ENCODE results near the gene EXTL2. TPM values are rescaled to one million over a fixed set of nuclear protein-coding genes. Genes with fewer than 3 reads are reported as not detected.
A peak's percentile ranks its signal among the peaks of the same experiment; 100 is the strongest.
"Not testable (repeated sequence)": the region's sequence is repeated elsewhere in the genome, so short reads cannot be mapped to it uniquely, and the experiment has no call there.

Gene EXTL2, protein sequence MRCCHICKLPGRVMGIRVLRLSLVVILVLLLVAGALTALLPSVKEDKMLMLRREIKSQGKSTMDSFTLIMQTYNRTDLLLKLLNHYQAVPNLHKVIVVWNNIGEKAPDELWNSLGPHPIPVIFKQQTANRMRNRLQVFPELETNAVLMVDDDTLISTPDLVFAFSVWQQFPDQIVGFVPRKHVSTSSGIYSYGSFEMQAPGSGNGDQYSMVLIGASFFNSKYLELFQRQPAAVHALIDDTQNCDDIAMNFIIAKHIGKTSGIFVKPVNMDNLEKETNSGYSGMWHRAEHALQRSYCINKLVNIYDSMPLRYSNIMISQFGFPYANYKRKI
- polyA plus RNA-seq, result 1 to 10 TPM; 5.2 to 9.9 (median 8.4) TPM

DNA sequence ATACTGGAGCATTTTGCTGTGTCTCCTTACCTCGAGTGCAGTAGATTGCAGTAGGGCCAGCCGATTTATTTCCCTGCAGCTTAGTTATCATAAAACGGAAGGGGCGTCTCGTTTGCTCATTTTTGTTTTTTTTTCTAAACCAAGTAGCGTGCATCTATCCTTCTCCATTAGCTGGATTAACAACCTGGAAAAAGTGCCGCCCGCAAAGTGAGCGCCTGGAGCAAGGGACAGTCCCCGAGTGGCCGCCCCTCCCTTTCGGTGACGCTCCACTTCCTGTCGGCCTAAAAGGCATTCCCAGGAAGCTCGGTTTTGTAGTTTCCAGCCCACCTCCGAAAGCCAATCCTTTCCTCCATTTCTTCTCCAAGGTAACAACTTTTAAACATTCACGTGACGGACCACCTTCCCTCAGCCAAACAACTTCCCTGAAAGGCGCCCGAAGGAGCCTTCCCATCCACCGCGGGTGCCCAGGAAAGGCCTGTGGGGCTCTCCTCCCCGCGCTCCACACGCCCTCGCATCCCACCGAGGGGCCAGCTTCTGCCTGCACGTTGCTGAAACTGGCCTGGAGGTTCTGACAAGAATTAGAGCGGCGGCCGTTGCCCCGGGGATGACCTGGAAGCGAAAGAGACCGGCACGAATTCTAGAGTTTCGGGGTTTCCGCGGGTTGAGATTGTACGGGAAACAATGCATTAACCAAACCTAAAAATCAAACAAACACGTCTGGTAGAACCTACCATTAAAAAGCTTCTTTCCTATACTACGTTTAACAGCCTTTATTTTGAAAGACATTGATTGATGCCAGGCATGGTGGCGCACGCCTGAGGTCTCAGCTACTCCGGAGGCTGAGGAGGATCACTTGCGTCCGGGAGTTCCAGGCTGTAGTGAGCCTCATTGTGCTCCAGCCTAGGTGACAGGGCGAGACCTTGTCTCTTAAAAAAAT is at the start of gene EXTL2:
EXTL2 (minus strand) TSS at position 240 of the 937 bp plus-strand sequence. CDS start 6,085 bp downstream, outside the sequence.
- H3K4me1 Mint-ChIP-seq, result peaks cover 33 to 62% of the 10 kb centered on the region in 2 donors
- peaks cover 0 to 3% (median under 1%) of the 10 kb centered on the region in 6 donors for H3K9me3 Mint-ChIP-seq
- H3K27me3 Mint-ChIP-seq (ENCODE audit: low read depth in 3 of 3), result peaks cover 14 to 20% (median 17%) of the 10 kb centered on the region in 3 donors
- H3K4me3 Mint-ChIP-seq, result peak within 1 kb of the TSS; percentile 97 to 100 (median 99)
- peak; percentile 49 to 54 (median 50) for DNase-seq
- H3K27ac Mint-ChIP-seq, result peak within 1 kb of the TSS; percentile 99 to 100 (median 100)
- H3K36me3 Mint-ChIP-seq, result peaks cover 9 to 17% (median 15%) of the 10 kb centered on the region in 3 donors

DNA sequence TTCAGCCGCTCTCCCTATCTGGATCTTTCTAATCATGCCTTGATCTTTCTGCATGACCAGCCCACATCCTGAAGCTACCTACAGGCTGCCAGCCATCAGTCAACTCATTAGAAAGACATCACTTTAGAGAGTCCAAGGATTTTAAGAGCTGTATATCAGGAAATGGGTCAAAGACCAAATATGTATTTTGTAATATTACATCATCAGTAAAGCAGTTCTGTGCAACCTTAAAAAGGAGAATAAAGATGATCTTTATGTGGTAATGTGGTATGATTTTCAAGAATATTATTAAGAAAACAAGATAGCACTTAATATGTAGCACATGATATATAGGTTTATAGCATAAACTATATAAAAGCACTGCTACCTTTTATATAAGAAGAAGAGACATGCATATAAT is 48.9 kb upstream of the EXTL2 start:
- Mint-ChIP-seq H3K4me1 (peaks cover 51 to 66% of the 10 kb centered on the region in 2 donors), H3K36me3 (peaks cover 48 to 60% (median 60%) of the 10 kb centered on the region in 3 donors), H3K9me3 (peaks cover 12 to 34% (median 27%) of the 10 kb centered on the region in 6 donors), H3K4me3 (no peak overlapping the region), H3K27me3 (ENCODE audit: low read depth in 3 of 3) (peaks cover 0 to 5% (median 2%) of the 10 kb centered on the region in 3 donors), H3K27ac (peak overlapping the region in 5 of 6 donors; percentile 30 to 85 (median 81))
- DNase-seq, result no peak

DNA sequence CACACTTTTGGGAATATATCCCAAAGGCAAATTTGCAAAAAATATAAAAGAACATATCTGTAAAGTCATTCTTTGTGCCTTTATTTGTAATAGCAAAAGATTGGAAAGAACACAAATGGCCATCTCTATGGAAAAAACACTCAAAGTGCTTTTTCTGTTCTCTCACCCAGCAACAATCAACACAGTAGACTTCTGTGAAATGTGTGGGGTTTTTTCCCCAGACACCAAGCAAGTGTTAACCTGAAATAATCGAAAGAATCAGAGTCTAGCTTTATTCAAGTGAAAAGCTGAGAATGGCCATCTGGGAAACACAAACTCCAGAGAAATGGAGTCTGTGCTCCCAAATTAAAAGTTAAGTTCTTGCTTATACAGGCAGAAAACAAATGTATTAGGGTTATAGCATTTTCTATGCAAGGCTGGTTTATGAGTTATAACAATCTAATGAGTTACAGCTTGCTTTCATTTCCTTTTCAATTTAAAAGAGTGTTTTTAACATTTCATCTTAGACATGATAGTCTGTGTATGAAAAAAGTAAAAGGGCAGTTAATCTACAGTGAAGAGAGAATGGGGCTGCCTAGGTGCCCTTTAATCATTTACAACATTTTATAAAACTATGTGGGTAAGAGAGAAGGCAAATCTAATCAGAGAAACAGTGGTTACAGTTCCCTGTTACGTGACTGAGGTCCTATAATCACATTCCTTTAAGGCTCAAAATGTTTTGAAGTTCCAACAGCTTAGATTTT is 47.8 kb upstream of the EXTL2 start:
- peaks cover 42 to 60% of the 10 kb centered on the region in 2 donors for H3K4me1 Mint-ChIP-seq
- peaks cover 9 to 24% (median 19%) of the 10 kb centered on the region in 6 donors for H3K9me3 Mint-ChIP-seq
- peak overlapping the region; percentile 30 to 94 (median 84) for H3K27ac Mint-ChIP-seq
- no peak for DNase-seq
- peak overlapping the region; percentile 15 to 78 (median 62) for H3K4me3 Mint-ChIP-seq
- H3K36me3 Mint-ChIP-seq, result peaks cover 45 to 62% (median 59%) of the 10 kb centered on the region in 3 donors
- peaks cover 0 to 5% (median 2%) of the 10 kb centered on the region in 3 donors for H3K27me3 Mint-ChIP-seq (ENCODE audit: low read depth in 3 of 3)

DNA sequence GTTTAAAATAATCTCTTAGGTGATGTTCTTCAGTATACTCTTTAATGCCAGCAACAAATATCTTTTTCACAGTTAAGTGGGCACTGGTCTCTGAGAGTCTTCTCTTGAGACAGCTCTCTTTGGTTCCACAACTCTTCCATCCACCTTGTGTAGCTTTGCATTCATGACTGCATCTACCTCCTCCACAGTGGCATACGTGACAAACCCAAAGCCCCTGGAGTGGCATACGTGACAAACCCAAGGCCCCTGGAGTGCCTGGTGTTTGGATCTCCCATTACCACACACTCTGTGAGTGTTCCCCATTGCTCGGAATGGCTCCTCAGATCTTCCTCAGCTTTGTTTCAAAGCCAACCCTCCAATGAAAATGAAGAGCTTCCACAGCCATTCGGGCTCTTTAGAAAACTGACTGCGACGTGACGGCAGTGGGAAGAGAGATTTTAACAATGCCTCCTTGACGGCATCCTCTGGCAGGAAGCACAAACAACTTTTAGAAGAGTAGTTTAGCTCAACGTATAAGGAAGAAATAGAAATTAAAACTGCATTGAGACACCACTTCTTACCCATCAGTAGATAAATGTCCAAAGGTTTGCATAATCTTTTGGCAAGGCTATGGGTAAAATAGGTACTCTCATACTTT is 47.1 kb upstream of the EXTL2 start:
- H3K4me1 Mint-ChIP-seq, result peaks cover 36 to 56% of the 10 kb centered on the region in 2 donors
- H3K9me3 Mint-ChIP-seq, result peaks cover 1 to 16% (median 11%) of the 10 kb centered on the region in 6 donors
- H3K27ac Mint-ChIP-seq, result peak overlapping the region; percentile 30 to 94 (median 84)
- DNase-seq, result no peak
- peaks cover 40 to 57% (median 52%) of the 10 kb centered on the region in 3 donors for H3K36me3 Mint-ChIP-seq
- H3K27me3 Mint-ChIP-seq (ENCODE audit: low read depth in 3 of 3), result peaks cover 0 to 5% (median 2%) of the 10 kb centered on the region in 3 donors
- peak overlapping the region; percentile 58 to 78 (median 62) for H3K4me3 Mint-ChIP-seq

DNA sequence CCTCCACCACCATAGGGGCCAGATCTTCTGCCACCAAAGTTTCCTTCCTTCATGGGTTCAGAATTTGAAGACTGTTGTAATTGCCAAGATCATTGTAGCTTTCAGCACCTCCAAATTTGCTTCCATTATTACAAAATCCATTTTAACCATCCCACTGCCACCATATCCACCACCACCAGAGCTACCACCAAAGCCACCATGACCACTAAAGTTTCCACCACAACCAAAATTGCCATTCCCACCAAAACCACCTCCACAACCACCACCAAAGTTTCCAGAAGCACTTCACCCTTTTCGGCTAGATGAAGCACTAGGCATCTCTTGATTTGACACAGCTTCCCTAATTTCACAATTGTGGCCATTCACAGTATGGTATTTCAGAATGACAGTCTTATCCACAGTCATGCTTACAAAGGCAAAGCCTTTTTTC is 46.5 kb upstream of the EXTL2 start:
- peak overlapping the region; percentile 30 to 94 (median 84) for H3K27ac Mint-ChIP-seq
- DNase-seq, result no peak
- H3K4me3 Mint-ChIP-seq, result peak overlapping the region; percentile 8 to 78 (median 62)
- peaks cover 0 to 5% (median 2%) of the 10 kb centered on the region in 3 donors for H3K27me3 Mint-ChIP-seq (ENCODE audit: low read depth in 3 of 3)
- H3K4me1 Mint-ChIP-seq, result peaks cover 32 to 50% of the 10 kb centered on the region in 2 donors
- H3K36me3 Mint-ChIP-seq, result peaks cover 34 to 56% (median 54%) of the 10 kb centered on the region in 3 donors
- H3K9me3 Mint-ChIP-seq, result peaks cover 0 to 10% (median 7%) of the 10 kb centered on the region in 6 donors

DNA sequence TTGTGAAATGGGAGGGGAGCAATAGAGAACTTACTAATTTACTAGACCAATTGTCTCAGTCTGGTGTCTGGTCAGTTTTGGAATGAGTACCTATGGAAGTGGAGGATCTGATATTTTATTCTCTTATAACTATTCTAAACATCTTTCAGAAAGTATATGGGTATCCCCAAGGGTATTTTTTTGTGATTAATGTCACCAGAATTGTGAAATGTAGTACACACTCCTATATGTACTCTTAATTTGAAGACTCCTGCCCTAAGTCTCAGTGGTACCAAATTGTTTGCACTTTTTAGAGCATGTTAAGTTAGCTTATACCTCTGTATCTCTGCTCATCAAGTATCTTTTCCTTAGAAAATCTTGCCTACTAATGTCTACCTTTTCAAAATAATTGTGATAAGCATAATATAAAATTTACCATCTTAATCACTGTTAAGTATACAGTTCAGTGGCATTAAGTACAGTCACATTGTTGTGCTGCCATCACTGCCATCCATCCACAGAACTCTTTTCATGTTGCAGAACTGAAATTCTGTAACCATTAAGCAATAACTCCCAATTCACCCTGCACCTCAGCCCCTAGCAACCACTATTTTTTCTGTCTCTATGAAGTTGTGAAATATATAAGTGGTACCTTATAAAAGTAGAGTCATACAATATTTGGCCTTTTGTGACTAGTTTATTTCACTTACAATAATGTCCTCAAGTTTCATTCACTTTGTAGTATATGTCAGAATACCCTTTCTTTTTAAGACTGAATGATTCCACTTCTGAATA is 41.7 kb upstream of the EXTL2 start:
- peaks cover 0 to 5% (median 0%) of the 10 kb centered on the region in 6 donors for H3K9me3 Mint-ChIP-seq
- no peak overlapping the region for H3K4me3 Mint-ChIP-seq
- H3K27me3 Mint-ChIP-seq (ENCODE audit: low read depth in 3 of 3), result peaks cover 0 to 5% (median 2%) of the 10 kb centered on the region in 3 donors
- H3K36me3 Mint-ChIP-seq, result peaks cover 33 to 57% (median 54%) of the 10 kb centered on the region in 3 donors
- peaks cover 32 to 52% of the 10 kb centered on the region in 2 donors for H3K4me1 Mint-ChIP-seq
- no peak for DNase-seq
- H3K27ac Mint-ChIP-seq, result peak overlapping the region in 1 of 6 donors; percentile 63

DNA sequence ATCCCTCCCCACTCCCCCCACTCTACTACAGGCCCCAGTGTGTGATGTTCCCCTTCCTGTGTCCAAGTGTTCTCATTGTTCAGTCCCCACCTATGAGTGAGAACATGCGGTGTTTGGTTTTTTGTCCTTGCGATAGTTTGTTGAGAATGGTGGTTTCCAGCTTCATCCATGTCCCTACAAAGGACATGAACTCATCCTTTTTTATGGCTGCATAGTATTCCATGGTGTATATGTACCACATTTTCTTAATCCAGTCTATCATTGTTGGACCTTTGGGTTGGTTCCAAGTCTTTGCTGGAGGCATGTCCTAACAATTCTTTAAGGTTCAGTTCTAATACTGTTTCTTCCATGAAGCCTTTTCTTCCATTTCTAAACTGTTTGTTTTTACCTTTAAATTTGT is 38.9 kb upstream of the EXTL2 start:
- Mint-ChIP-seq H3K27ac (peak overlapping the region in 4 of 6 donors; percentile 23 to 58 (median 34)), H3K4me1 (peaks cover 35 to 44% of the 10 kb centered on the region in 2 donors), H3K36me3 (peaks cover 22 to 46% (median 40%) of the 10 kb centered on the region in 3 donors)
- H3K4me3 Mint-ChIP-seq; H3K9me3 Mint-ChIP-seq; H3K27me3 Mint-ChIP-seq (ENCODE audit: low read depth in 3 of 3); DNase-seq: not testable (repeated sequence)

DNA sequence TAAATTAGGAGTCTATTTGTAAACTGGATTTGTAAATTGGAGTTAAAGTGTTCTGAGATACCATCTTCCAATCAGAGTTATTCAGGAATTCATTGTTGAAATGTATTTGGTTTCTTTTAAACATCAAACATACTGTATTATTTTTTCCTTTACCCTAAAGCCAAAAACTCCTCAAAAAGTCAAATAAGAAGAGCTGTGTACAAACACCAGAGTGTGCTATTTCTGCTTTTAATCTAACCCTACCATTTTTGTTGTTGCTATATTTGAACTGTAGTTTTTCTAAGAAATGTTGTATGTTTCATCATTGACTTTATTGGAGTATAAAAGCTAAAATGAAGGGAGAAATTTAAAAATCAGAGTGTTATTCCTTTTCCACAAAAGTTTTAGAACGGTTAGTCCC is 37.1 kb upstream of the EXTL2 start:
- Mint-ChIP-seq H3K4me3 (peak overlapping the region in 2 of 5 donors; percentile 6 to 16), H3K9me3 (peaks cover 0 to 5% (median 0%) of the 10 kb centered on the region in 6 donors), H3K4me1 (peaks cover 27 to 45% of the 10 kb centered on the region in 2 donors), H3K27me3 (ENCODE audit: low read depth in 3 of 3) (no peaks in the 10 kb centered on the region), H3K36me3 (peaks cover 14 to 37% (median 25%) of the 10 kb centered on the region in 3 donors), H3K27ac (peak overlapping the region; percentile 9 to 86 (median 83))
- no peak for DNase-seq

DNA sequence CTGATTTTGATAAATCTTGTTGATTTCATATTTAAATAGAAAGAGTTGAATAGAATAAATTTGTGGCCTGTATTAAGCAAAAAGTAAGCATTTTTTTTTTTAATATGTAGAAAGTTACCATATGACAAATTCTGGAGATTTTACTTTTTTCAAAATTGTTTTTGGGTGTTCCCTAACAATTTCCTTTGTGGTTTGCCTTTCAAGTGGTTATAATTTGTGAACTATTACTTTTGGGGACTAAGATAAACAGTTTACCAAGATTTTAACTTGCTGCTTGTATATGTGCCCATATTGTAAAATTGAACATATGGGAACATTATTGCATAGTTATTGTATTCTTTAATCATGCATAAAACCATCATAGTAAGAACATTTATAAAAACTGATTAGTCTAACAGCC is 35.9 kb upstream of the EXTL2 start:
- Mint-ChIP-seq H3K9me3 (peaks cover 0 to 5% (median 0%) of the 10 kb centered on the region in 6 donors), H3K4me1 (peaks cover 27 to 46% of the 10 kb centered on the region in 2 donors), H3K27me3 (ENCODE audit: low read depth in 3 of 3) (no peaks in the 10 kb centered on the region), H3K36me3 (peaks cover 14 to 32% (median 25%) of the 10 kb centered on the region in 3 donors), H3K4me3 (peak overlapping the region; percentile 16 to 75 (median 61)), H3K27ac (peak overlapping the region; percentile 9 to 86 (median 85))
- peak in 1 of 3 donors; percentile 16 for DNase-seq

DNA sequence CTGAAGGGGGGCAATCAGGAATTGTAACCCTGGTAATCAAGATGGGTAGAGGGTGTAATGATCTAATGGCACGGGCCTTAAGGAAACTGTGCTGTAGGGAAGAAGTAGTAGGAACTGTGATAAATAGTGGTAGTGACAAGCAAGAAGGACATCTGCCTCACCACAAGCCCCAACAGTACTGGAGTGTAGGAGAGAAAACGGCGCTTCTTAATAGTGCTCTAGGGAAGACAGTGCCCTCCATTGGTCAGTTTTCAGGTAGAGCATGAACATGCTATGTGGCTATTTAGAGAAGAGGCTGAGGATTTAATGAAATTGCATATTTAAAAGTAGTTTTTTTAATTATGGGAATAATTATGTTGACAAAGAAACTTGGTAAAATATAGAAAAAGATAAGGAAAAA is 33.5 kb upstream of the EXTL2 start:
- Mint-ChIP-seq H3K4me3 (no peak overlapping the region), H3K36me3 (peaks cover 17 to 27% (median 26%) of the 10 kb centered on the region in 3 donors), H3K9me3 (no peaks in the 10 kb centered on the region), H3K27me3 (ENCODE audit: low read depth in 3 of 3) (no peaks in the 10 kb centered on the region), H3K27ac (no peak overlapping the region), H3K4me1 (peaks cover 13 to 43% of the 10 kb centered on the region in 2 donors)
- no peak for DNase-seq

DNA sequence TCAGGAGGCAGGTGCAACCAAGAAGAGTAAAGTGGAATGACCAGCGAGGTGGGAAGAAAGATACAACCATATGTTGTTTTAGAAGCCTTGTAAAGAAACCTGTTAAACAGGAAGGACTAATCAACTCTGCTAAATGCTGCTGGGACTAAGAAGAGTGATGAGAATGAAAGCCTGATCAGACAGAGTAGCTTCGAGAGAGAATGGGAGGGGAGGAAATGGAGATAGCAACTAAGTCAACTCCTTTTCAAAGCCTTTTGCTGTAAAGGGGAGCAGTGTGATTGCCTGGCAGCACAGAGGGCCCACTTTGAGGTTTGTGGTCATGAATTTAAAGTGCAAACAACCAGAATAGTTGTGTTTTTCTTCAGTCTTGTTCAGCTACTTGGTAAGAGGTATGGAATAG is 32.6 kb upstream of the EXTL2 start:
- no peaks in the 10 kb centered on the region for H3K9me3 Mint-ChIP-seq
- no peak overlapping the region for H3K4me3 Mint-ChIP-seq
- H3K4me1 Mint-ChIP-seq, result peaks cover 6 to 39% of the 10 kb centered on the region in 2 donors
- DNase-seq, result peak; percentile 43 to 54 (median 46)
- H3K36me3 Mint-ChIP-seq, result peaks cover 13 to 30% (median 27%) of the 10 kb centered on the region in 3 donors
- H3K27me3 Mint-ChIP-seq (ENCODE audit: low read depth in 3 of 3), result no peaks in the 10 kb centered on the region
- no peak overlapping the region for H3K27ac Mint-ChIP-seq

DNA sequence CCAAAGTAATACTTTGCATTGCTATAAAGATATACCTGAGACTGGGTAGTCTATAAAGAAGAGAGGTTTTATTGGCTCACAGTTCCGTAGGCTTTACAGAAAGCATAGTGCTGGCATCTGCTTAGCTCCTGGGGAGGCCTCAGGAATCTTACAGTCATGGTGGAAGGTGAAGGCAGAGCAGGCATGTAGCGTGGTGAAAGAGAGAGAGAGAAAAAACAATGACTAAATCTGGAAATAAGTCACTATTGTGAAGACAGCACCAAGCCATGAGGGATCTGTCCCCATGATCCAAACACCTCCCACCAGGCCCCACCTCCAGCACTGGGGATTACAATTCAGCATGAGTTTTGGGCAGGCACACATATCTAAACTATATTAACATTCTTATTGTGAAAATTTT is 31.6 kb upstream of the EXTL2 start:
- no peak for DNase-seq
- H3K27me3 Mint-ChIP-seq (ENCODE audit: low read depth in 3 of 3), result no peaks in the 10 kb centered on the region
- peak overlapping the region in 1 of 6 donors; percentile 90 for H3K27ac Mint-ChIP-seq
- peak overlapping the region in 3 of 5 donors; percentile 8 to 19 (median 12) for H3K4me3 Mint-ChIP-seq
- peaks cover 8 to 32% of the 10 kb centered on the region in 2 donors for H3K4me1 Mint-ChIP-seq
- H3K9me3 Mint-ChIP-seq, result no peaks in the 10 kb centered on the region
- H3K36me3 Mint-ChIP-seq, result peaks cover 13 to 28% (median 27%) of the 10 kb centered on the region in 3 donors
